NB4 (cell line): ENCODE measurements around the gene PNMA6A.

Source experiments
- DNase-seq: peaks from one replicate; pipeline ENCODE4 v3.0.0; 2010; ENCODE audit warnings: low read depth
- H3K4me3 ChIP-seq: one replicate; pipeline ENCODE4 v1.5.1; 2011; ENCODE audit warnings: mild to moderate bottlenecking, low read depth, low read length, moderate library complexity
- MYC ChIP-seq: IDR thresholded peaks from 2 replicates; pipeline ENCODE4 v1.6.1; 2011; ENCODE audit warnings: low read depth, low read length
- POLR2A ChIP-seq: IDR thresholded peaks from 2 replicates; pipeline ENCODE4 v1.6.1; 2011; ENCODE audit warnings: mild to moderate bottlenecking; ENCODE audit not compliant: insufficient read length; ENCODE audit errors: extremely low read depth
- TF ChIP-seq, protein P1 (sequence below): IDR thresholded peaks from one replicate; pipeline ENCODE4 v1.5.1; 2012; ENCODE audit warnings: low read depth, low read length
- TF ChIP-seq, protein P2 (sequence below): IDR thresholded peaks from 2 replicates; pipeline ENCODE4 v1.6.1; 2011; ENCODE audit warnings: low read depth, low read length

Gene PNMA6A

DNA sequence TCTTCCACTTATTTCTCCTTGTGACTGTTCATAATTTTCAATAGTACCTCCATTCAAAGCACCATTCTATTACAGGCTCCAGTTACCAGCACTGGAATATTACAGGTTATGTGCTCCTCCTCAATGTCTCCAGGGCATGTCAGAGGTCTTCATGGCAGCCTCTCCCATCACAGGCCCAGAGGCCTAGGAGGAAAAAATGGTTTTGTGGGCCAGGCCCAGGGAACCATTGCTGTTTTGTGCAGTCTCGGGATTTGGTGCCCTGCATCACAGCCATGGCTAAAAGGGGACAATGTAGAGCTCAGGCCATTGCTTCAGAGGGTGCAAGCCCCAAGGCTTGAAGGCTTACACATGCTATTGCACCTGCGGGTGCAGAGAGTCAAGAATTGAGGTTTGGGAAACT lies 23.2 kb upstream of the PNMA6A start:
- TF ChIP-seq, protein P1, sequence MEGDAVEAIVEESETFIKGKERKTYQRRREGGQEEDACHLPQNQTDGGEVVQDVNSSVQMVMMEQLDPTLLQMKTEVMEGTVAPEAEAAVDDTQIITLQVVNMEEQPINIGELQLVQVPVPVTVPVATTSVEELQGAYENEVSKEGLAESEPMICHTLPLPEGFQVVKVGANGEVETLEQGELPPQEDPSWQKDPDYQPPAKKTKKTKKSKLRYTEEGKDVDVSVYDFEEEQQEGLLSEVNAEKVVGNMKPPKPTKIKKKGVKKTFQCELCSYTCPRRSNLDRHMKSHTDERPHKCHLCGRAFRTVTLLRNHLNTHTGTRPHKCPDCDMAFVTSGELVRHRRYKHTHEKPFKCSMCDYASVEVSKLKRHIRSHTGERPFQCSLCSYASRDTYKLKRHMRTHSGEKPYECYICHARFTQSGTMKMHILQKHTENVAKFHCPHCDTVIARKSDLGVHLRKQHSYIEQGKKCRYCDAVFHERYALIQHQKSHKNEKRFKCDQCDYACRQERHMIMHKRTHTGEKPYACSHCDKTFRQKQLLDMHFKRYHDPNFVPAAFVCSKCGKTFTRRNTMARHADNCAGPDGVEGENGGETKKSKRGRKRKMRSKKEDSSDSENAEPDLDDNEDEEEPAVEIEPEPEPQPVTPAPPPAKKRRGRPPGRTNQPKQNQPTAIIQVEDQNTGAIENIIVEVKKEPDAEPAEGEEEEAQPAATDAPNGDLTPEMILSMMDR = no peak
- H3K4me3 ChIP-seq = no peak overlapping the region
- DNase-seq = no peak

DNA sequence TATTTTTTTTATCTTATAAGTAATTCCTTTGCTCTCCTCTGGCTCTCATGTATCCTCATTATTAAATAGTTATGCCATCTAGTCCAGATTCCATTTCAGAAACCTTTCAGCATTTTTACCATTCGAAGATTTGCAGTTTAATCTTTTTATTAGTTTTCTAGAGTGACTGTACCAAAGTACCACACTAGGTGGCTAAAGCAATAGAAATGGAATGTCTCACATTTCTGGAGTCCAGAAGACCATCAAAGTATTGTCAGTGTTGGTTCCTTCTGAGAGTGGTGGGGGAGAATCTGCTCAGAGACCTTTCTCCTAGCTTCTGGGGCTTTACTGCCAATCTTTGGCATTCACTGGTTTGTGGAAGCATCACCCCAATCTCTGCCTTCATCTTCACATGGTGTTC lies 19.7 kb upstream of the PNMA6A start:
- no peak for DNase-seq
- H3K4me3 ChIP-seq = no peak overlapping the region
- TF ChIP-seq POLR2A (no peak), MYC (no peak)
- TF ChIP-seq, protein P2, sequence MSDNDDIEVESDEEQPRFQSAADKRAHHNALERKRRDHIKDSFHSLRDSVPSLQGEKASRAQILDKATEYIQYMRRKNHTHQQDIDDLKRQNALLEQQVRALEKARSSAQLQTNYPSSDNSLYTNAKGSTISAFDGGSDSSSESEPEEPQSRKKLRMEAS = no peak
- TF ChIP-seq, protein P1 = no peak

DNA sequence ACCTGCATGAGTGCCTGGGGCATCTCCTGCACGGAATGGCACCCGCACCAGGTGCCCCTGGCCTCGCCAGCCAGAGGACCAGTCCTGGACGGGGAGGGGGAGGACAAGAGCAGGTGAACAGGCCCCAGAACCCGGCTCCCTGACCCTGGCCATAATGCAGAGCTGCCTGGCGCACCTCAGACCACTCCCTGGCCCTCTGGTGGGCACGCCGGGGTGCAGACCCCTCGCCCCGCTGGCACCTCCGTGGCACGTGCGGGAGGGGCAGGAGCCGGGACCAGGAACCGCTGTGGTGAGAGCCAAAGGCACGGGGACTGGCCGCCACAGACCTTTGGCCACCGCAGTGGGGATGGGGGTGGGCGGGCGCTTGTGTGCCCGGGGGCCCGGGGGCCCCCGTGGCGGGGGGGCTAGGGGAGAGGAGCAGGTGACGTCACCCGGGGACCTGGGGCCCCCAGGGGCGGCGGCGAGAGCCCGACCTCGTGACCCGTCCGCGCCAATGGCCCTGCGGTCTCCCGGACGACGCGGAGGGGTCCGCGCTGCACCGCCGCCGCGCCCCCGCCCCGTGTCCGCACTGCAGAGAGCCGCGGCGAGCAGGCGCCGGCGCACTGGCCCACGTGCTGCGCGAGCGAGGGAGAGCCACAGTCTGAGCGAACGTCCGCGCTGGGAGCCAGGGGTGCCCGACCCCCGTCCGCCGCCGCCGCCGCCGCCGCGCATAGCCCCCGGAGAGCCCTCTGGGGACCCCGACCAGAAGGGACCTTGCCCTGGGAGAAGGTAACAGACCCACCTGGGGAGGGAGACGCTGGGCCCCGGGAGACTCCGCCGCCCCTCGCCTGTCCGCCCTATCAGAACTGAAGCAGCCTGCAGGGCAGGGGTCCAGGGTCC lies 16.1 kb upstream of the PNMA6A start, which contains the start of gene PNMA3:
Gene PNMA3 (plus strand): TSS at position 600 of the 879 bp plus-strand sequence. CDS start 586 bp downstream, outside the sequence.
- H3K4me3 ChIP-seq = no peak within 1 kb of the TSS
- DNase-seq = no peak
- TF ChIP-seq, protein P2 = no peak
- TF ChIP-seq, protein P1 = no peak
- TF ChIP-seq POLR2A = no peak
- TF ChIP-seq MYC = no peak

DNA sequence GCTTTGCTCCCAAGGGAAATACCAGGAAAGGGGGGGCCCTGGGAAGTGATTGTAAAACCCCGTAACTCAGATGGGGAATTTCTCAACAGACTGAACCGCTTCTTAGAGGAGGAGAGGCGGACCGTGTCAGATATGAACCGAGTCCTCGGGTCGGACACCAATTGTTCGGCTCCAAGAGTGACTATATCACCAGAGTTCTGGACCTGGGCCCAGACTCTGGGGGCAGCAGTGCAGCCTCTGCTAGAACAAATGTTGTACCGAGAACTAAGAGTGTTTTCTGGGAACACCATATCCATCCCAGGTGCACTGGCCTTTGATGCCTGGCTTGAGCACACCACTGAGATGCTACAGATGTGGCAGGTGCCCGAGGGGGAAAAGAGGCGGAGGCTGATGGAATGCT lies 15.0 kb upstream of the PNMA6A start:
- DNase-seq = no peak

DNA sequence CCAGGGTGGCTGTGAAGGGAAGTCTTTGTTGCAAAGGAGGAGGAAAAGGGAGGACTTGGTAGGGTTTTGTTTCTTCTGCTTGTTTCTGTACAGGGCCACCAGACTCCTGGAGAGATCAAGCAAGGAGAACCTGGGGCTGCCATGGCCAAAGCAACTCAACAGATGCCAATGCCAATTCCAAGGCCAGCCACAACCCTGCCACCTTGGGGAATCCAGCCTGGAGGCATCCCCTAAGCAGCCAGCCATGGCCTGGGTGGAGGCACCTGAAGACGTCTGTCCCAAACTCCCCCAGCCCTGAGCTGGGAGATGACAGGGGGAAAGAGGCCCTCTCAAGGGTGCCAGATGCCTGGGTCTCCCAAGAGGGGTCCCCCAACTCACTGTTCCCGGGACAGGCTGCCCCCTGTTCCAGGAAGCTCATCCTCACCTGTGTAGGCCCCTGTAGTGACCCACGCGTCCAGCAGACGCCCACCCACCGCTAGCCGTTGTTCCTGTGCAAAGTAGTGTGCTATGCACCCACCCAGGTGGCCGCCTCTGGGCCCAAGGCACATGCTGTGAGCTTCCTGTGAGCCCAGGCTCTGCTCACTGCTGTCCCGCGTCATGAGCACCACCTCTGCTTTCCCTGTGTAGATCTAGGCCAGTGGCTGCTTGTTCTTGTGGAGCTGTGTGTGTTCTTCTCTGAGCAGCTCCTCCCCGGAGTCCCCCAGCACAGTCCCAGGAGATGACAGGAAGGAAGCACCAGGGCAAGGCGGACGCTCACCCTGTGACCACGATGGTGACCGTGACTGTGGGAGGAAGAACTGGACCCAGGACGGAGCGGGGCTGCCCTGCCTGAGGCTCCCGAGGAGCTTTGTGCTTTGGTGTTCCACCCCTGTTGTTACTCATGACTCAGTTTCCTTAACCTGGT lies 12.8 kb upstream of the PNMA6A start:
- no peak overlapping the region for H3K4me3 ChIP-seq
- TF ChIP-seq, protein P2 = no peak
- TF ChIP-seq MYC (no peak), POLR2A (no peak)
- TF ChIP-seq, protein P1 = no peak
- DNase-seq = no peak

More for the DNA sequence above, 15.0 kb upstream of the PNMA6A start:
- TF ChIP-seq, protein P1 = no peak
- TF ChIP-seq, protein P2 = no peak
- TF ChIP-seq POLR2A = no peak
- TF ChIP-seq MYC = no peak
- H3K4me3 ChIP-seq = no peak overlapping the region
